Measurements from ENCODE around the gene COL9A1.

DNA sequence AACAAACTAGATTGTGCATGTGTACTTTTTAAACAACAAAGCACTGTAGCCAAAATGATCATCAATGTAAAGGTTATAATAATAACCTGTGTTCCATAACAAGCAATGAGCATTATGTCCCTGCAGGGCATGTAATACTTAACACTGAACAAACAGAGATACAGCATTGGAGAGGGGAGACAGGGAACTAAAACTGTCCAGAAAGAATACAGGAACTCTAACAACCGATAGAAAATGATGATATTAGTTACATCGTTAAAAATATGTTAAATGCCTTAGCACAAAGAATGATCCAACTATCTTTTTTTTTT is 80.5 kb downstream of the COL9A1 start:
- no peak for TF ChIP-seq EZH2 (optimal IDR thresholded peaks at IDR 0.05; ENCODE audit: low read depth, low read length)
- TF ChIP-seq, protein P1, sequence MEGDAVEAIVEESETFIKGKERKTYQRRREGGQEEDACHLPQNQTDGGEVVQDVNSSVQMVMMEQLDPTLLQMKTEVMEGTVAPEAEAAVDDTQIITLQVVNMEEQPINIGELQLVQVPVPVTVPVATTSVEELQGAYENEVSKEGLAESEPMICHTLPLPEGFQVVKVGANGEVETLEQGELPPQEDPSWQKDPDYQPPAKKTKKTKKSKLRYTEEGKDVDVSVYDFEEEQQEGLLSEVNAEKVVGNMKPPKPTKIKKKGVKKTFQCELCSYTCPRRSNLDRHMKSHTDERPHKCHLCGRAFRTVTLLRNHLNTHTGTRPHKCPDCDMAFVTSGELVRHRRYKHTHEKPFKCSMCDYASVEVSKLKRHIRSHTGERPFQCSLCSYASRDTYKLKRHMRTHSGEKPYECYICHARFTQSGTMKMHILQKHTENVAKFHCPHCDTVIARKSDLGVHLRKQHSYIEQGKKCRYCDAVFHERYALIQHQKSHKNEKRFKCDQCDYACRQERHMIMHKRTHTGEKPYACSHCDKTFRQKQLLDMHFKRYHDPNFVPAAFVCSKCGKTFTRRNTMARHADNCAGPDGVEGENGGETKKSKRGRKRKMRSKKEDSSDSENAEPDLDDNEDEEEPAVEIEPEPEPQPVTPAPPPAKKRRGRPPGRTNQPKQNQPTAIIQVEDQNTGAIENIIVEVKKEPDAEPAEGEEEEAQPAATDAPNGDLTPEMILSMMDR (IDR thresholded peaks at IDR 0.05; ENCODE audit: low read length): no peak
- TF ChIP-seq EZH2phosphoT487 (IDR thresholded peaks at IDR 0.05; ENCODE audit: low read length): no peak
